Measurements from ENCODE around the gene MNS1.
A peak's percentile ranks its signal among the peaks of the same experiment; 100 is the strongest.
"Not testable (repeated sequence)": the region's sequence is repeated elsewhere in the genome, so short reads cannot be mapped to it uniquely, and the experiment has no call there.

MNS1 gene

DNA sequence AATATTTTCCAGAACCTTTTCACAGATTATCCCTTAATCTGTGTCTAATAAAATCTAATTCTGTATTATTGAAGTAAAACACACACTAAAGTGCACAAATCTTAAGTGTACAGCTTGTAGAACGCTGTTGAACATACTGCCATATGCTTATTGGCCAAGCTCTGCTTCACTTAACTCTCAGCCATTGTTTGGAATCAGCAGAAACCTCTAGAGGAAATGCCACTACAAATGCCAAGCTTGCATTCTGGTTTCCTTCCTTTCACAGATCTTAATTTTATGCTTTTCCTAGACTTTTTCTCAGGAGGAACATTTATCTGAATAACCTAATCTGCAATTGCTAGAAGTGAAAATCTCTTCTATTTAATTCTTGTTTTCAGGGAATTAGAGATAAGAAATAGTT is 10.1 kb downstream of the MNS1 start:
- no peak for DNase-seq (ENCODE audit: low read depth)

DNA sequence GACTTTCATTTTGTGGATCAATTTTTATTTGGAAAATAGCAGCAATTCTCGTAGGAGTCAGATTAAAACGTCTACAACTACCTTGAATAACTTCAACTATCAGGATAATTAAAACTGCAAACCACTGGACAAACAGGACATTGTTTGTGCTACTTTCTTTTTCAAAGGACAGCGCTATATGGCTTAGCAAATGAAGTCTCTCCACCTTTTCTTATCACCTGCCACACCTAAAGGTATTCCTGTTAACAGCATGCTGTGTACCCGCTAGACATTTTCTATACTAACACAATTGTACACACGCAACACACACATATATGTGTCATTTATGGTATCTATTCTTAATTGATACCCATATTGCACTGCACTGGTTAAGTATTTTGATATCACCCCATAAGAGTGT is 19.2 kb downstream of the MNS1 start:
- no peak for DNase-seq (ENCODE audit: low read depth)

- no peak for DNase-seq (ENCODE audit: low read depth)
These were observed 22.6 kb downstream of the MNS1 start for GRCh38 chr15:56442354-56442753.

DNA sequence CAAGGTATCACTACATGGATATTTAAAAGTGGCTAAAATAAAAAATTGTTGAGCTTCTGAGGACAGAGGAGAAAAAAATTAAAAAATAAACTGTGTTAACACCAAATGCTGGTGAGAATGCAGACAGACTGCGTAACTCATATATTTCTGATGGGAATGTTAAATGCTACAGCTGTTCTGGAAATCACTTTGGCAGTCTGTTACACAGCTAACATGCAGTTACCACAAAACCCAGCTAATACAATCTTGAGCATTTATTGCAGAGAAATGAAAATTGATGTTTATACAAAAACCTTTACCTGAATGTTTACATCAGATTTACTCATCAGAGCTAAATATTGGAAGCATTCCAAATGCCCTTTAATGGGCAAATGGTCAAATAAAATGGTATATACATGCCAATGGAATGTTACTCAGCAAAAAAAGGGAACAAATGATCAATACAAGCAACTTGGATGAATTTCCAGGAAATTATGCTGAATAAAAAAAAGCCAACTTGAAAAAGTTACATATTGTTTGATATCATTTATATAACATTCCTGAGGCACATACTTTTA is 24.6 kb downstream of the MNS1 start:
- DNase-seq (ENCODE audit: low read depth): no peak

DNA sequence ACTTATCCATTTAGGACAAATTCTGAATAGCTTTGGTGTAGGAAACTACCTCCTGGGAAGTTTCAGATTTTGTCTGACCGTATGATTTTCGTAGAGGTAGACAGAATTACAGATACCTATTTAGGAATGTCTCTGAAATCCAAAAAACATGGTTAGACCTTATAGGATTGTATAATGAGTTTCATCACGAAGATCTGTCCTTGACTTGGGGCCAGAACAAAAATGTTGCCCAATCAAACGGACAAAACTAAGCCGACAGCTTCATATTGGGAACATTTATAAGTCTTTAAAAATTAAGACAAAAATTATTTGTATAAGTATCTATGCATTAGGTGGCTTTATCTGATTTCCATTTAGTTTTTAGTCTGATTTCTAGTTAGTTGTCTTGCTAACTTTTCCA is 32.6 kb downstream of the MNS1 start:
- no peak for DNase-seq (ENCODE audit: low read depth)

DNA sequence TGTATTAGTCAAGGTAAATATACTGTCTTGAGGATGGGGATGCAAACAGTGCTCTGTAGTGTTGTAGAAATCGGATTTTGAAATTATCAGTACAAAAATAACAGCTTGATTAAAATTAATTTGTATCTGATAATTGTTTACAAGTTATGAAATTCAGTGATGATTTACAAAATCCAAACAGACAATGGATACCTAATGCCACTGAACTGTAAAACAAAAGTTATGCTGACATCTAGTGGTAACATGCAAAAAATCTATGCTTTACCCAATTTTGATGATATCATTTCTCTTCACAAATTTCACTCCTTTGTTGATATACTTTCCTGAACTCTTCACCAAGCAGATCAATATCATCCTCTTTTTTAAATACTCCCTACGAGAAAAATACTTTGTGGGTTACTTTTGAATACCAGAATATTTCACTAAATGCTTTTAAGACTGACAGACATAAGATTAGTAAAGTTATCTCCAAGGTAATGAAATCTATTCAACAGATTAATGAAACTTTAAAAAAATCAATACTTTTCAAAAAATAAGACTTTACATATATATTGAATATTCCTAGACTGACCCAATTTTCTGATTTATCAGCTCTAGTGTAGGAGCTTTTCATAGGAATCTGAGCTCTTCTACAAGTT is 36.0 kb downstream of the MNS1 start:
- peak; percentile 37 for DNase-seq (ENCODE audit: low read depth)

GRCh38 chr15:56425976-56426375 is 39.0 kb downstream of the MNS1 start:
- DNase-seq (ENCODE audit: low read depth): no peak

GRCh38 chr15:56425276-56425675 is 39.7 kb downstream of the MNS1 start:
- DNase-seq (ENCODE audit: low read depth): no peak

DNA sequence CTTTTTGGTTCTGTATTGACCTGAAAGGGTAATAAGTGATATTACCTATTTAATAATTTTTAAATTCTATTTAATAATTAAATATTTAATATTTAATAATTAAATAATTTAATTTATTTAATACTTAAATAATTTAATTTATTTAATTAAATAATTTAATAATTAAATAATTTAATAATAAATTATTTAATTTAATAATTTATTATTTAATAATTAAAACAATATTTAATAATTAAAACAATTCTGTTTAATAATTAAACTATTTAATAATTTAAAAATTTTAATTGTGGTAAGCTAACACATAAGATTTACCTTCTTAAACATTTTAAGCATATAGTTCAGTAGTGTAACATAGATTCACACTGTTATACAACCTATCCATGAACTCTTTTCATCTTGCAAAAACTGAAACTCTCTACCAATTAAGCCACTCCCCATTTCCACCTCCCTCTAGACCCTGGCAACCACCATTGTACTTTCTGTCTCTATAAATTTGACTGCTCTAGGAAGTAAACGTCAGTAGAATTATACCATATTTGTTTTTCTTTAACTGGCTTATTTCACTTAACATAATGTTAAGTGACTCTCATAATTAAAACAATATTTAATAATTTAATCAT is 51.7 kb downstream of the MNS1 start:
- not testable (repeated sequence) for DNase-seq (ENCODE audit: low read depth)

- no peak for DNase-seq (ENCODE audit: low read depth)
These were observed 53.7 kb downstream of the MNS1 start for GRCh38 chr15:56411122-56411749.

DNA sequence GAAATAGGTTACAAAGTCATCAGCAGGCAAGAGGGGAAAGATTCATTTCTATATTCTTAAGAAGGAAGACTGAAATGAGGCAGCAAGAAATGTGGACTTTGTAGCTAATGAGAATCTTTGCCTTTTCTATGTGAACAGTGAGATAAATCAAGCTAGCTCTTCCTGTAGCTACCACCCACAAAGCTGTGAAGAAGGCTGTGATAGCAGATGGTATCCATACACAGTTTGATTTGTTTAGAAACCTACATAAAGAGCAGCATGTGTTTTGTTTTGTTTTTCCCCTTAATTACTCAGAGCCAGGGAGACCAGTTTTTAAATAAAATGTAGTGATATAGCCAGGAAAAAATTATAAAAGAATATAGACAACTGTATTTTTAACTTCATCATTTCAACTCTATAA is 54.2 kb downstream of the MNS1 start:
- DNase-seq (ENCODE audit: low read depth): no peak

DNA sequence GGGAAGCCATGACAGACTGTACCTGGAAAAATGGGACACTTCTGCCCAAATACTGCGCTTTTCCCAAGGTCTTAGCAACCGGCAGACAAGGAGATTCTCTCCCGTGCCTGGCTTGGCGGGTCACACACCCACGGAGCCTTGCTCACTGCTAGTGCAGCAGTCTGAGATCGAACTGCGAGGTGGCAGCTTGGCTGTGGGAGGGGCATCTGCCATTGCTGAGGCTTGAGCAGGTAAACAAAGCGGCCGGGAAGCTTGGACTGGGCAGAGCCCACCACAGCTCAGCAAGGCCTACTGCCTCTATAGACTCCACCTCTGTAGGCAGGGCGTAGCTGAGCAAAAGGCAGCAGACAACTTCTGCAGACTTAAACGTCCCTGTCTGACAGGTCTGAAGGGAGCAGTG is 65.7 kb downstream of the MNS1 start:
- not testable (repeated sequence) for DNase-seq (ENCODE audit: low read depth)

DNA sequence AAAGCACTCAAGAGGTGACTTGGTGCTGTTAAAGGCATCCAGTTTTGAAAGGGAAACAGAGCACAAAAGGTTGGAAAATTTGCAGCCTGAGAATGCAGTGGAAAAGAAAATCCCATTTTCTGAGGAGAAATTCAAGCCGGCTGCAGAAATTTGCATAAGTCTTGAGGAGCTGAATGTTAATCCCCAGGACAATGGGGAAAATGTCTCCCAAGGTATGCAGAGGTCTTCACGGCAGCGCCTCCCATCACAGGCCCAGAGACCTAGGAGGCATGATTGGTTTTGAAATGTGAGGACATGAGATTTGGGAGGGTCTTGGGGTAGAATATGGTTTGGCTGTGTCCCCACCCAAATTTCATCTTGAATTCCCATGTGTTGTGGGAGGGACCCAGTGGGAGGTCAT is 67.6 kb downstream of the MNS1 start:
- DNase-seq (ENCODE audit: low read depth): not testable (repeated sequence)

GRCh38 chr15:56394909-56395308 is 70.0 kb downstream of the MNS1 start:
- no peak for DNase-seq (ENCODE audit: low read depth)

DNA sequence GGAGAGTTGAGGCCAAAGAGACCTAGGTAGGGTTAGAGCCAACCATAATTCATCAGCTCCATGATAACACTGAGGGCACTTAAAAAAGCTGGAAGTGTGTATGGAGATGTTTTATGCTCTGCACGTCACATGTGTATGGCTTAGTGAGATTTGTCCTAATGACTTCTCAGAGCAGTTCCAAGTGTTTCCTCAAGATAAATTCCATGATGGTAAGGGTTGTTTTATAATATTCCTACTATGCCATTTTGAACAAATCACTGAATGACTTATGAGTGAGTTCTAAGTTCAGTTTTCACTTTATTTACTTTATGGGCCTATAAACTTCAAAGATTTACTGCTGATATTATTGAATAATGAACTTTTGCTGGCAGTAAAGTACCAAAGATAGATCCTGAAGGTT is 71.7 kb downstream of the MNS1 start:
- no peak for DNase-seq (ENCODE audit: low read depth)

GRCh38 chr15:56390739-56391267 is 74.1 kb downstream of the MNS1 start:
- DNase-seq (ENCODE audit: low read depth): peak; percentile 16

GRCh38 chr15:56385908-56386307 is 79.0 kb downstream of the MNS1 start:
- DNase-seq (ENCODE audit: low read depth): no peak

DNA sequence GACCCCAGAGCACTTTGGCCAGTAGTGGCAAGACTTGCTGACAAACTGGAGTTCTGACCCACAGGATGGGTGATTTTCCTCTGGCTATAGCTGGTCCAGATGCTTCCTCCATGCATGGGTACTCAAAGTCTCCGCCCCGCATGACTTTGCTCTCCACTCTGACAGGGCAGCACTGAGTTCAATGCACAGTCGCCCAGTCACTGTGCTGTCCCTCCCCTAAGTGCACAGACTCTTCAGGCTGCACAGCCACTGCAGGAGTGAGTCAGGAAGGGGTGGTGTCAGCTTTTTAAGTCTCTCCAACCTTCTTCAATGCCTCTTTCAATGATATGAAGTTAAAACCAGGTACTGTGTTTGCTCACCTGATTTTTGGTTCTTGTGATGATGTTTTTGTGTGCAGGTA is 81.9 kb downstream of the MNS1 start:
- no peak for DNase-seq (ENCODE audit: low read depth)
